Measurements from ENCODE around the gene HNRNPA1. TPM values are rescaled to one million over a fixed set of nuclear protein-coding genes. Genes with fewer than 3 reads are reported as not detected.

HNRNPA1 gene
- total RNA-seq, 1 experiment from 2014 or later, result 3,193 TPM

GRCh38 chr12:54292083-54292930 is 11.8 kb downstream of the HNRNPA1 start:
- no peak overlapping the region for H2AK5ac ChIP-seq (ENCODE audit: insufficient read length, low read length)
- peaks cover 3 to 6% of the 10 kb centered on the region in 2 experiments; a peak in 1 of 4 replicates for H3K4me1 Mint-ChIP-seq
- H2BK120ac ChIP-seq (ENCODE audit: low read depth, low read length, poor library complexity, severe bottlenecking), result no peak overlapping the region
- H3T11ph ChIP-seq (ENCODE audit: low read length), result no peak overlapping the region
- H3K18ac ChIP-seq (ENCODE audit: insufficient read length, low read depth, low read length), result no peak overlapping the region
- H3K56ac ChIP-seq (ENCODE audit: insufficient read length, low read depth, low read length), result no peak overlapping the region
- no peak overlapping the region for H3K4me2 ChIP-seq (ENCODE audit: insufficient read depth, insufficient read length, low read length)
- H3K4ac ChIP-seq (ENCODE audit: low read depth, low read length), result no peak overlapping the region
- no peak overlapping the region for H4K91ac ChIP-seq (ENCODE audit: insufficient read length, low read depth, low read length)
- no peak overlapping the region for H3K27ac ChIP-seq (ENCODE audit: insufficient read length, low read depth, low read length)
- peaks cover 0 to 5% (median 0%) of the 10 kb centered on the region in 3 experiments; a peak in 2 of 7 replicates for H3K36me3 Mint-ChIP-seq (ENCODE audit: insufficient read depth in 1 of 3, low read depth in 3 of 3)
- no peak for TF ChIP-seq CTCF (conservative IDR thresholded peaks at IDR 0.05)
- H2BK5ac ChIP-seq (ENCODE audit: insufficient read length, low read length), result no peak overlapping the region
- H3K9me3 Mint-ChIP-seq, result no peaks in the 10 kb centered on the region
- H3K14ac ChIP-seq (ENCODE audit: insufficient read depth, low read length), result no peak overlapping the region
- no peak overlapping the region for H3K4me3 Mint-ChIP-seq
- H3K79me2 ChIP-seq (ENCODE audit: insufficient read depth, low read length), result no peaks in the 10 kb centered on the region
- no peak overlapping the region for H2BK20ac ChIP-seq (ENCODE audit: low read depth, low read length, poor library complexity, severe bottlenecking)
- no peak overlapping the region for H3K9ac ChIP-seq (ENCODE audit: extremely low read depth, insufficient read length, low read length)
- H3K79me1 ChIP-seq (ENCODE audit: insufficient read depth, low read depth, low read length, poor library complexity, severe bottlenecking), result no peaks in the 10 kb centered on the region
- no peaks in the 10 kb centered on the region for H4K20me1 ChIP-seq (ENCODE audit: control insufficient read depth, insufficient read depth, insufficient read length)
- no peaks in the 10 kb centered on the region for H3K23me2 ChIP-seq (ENCODE audit: insufficient read length, low read depth, low read length, poor library complexity, severe bottlenecking)
- no peak for DNase-seq
- H3K9me3 ChIP-seq (ENCODE audit: control insufficient read depth, low read depth, low read length), result no peaks in the 10 kb centered on the region
- no peak overlapping the region for H4K5ac ChIP-seq (ENCODE audit: insufficient read length, low read depth, low read length)
- no peak overlapping the region for H3K23ac ChIP-seq (ENCODE audit: insufficient read length, low read depth, low read length)
- H3K27me3 Mint-ChIP-seq (ENCODE audit: low read depth), result no peaks in the 10 kb centered on the region
- no peak overlapping the region for H2BK15ac ChIP-seq (ENCODE audit: low read depth, low read length)
- H2BK12ac ChIP-seq (ENCODE audit: insufficient read length, low read depth, low read length), result no peak overlapping the region
- WGBS (ENCODE audit: extremely low coverage, insufficient read length, low lambda C conversion rate), result no CpG with 5 or more reads among the region's 30 CpGs
- no peak overlapping the region for H4K8ac ChIP-seq (replicated peaks; ENCODE audit: insufficient read length, low read depth, low read length)
- no peak overlapping the region for H2AFZ ChIP-seq (ENCODE audit: low read length)
- no peaks in the 10 kb centered on the region for H3K4me1 ChIP-seq (ENCODE audit: insufficient read depth, low read length)
- H3K27me3 ChIP-seq (ENCODE audit: insufficient read depth, low read length), result no peaks in the 10 kb centered on the region
- no peak overlapping the region for H3K27ac Mint-ChIP-seq

All from H9 (cell line).